Measurements from ENCODE around the gene SORCS2.

SORCS2 gene

DNA sequence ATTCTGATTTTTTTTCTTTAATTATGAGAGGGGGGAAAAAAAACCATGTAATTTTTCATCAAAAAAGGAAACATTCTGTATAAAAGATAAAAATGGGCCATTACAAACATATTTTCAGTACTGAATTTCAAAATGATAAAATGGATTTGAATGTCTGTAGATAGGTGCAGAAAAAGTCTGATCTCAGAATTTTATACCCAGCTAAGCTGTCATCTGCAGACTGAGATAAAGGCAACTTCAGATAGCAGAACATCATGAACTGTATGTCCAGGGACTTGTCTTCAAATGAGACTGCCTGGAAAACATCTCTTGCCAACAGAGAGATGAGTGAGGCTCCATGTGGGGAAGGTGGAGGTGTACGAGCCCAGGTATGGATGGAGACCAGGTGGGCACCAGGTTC, 360.9 kb downstream of the SORCS2 start:
- no peak for TF ChIP-seq EZH2phosphoT487 (IDR thresholded peaks at IDR 0.05; ENCODE audit: low read depth)
- TF ChIP-seq, protein P1, sequence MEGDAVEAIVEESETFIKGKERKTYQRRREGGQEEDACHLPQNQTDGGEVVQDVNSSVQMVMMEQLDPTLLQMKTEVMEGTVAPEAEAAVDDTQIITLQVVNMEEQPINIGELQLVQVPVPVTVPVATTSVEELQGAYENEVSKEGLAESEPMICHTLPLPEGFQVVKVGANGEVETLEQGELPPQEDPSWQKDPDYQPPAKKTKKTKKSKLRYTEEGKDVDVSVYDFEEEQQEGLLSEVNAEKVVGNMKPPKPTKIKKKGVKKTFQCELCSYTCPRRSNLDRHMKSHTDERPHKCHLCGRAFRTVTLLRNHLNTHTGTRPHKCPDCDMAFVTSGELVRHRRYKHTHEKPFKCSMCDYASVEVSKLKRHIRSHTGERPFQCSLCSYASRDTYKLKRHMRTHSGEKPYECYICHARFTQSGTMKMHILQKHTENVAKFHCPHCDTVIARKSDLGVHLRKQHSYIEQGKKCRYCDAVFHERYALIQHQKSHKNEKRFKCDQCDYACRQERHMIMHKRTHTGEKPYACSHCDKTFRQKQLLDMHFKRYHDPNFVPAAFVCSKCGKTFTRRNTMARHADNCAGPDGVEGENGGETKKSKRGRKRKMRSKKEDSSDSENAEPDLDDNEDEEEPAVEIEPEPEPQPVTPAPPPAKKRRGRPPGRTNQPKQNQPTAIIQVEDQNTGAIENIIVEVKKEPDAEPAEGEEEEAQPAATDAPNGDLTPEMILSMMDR (IDR thresholded peaks at IDR 0.05; ENCODE audit: low read depth, low read length), result no peak
- Histone ChIP-seq H3K4me2 (ENCODE audit: low read length) (no peak overlapping the region), H2AFZ (ENCODE audit: low read depth, low read length) (no peak overlapping the region), H4K20me1 (ENCODE audit: insufficient read depth, low read length) (no peaks in the 10 kb centered on the region), H3K27me3 (ENCODE audit: low read depth, low read length) (no peaks in the 10 kb centered on the region), H3K9me3 (ENCODE audit: insufficient read depth, low read length) (peaks cover 7% of the 10 kb centered on the region; the same call in 1 of the 2 replicates), H3K4me3 (ENCODE audit: low read length) (no peak overlapping the region), H3K36me3 (replicated peaks; ENCODE audit: low read depth, low read length) (no peaks in the 10 kb centered on the region), H3K79me2 (ENCODE audit: low read length) (no peaks in the 10 kb centered on the region), H3K4me1 (ENCODE audit: low read length) (no peaks in the 10 kb centered on the region), H3K27ac (ENCODE audit: low read length) (no peak overlapping the region), H3K9ac (ENCODE audit: low read length) (no peak overlapping the region)

DNA sequence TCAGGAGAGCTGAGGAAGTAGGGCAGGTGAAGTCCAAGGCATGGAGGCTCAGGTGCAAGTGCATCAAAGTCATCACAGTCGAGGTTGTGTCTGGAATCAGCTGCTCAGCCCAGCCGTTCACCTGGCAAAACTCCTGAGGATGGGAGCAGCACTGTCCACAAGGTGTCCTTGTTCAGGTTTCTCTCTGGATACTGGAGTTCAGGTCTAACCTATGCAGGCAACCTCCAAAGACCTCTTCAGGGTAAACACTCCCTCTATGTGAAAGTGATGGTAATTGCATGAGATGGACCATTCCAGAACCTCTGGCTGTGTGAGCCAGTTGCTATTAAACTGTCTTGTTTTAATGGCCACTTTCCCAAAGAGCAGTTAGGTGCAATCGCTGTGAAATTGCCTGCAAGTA, 362.6 kb downstream of the SORCS2 start:
- Histone ChIP-seq H3K79me2 (ENCODE audit: low read length) (no peaks in the 10 kb centered on the region), H3K36me3 (replicated peaks; ENCODE audit: low read depth, low read length) (no peaks in the 10 kb centered on the region), H3K4me2 (ENCODE audit: low read length) (no peak overlapping the region), H3K27me3 (ENCODE audit: low read depth, low read length) (no peaks in the 10 kb centered on the region), H2AFZ (ENCODE audit: low read depth, low read length) (no peak overlapping the region), H3K4me3 (ENCODE audit: low read length) (no peak overlapping the region), H3K4me1 (ENCODE audit: low read length) (no peaks in the 10 kb centered on the region), H4K20me1 (ENCODE audit: insufficient read depth, low read length) (no peaks in the 10 kb centered on the region), H3K27ac (ENCODE audit: low read length) (no peak overlapping the region), H3K9ac (ENCODE audit: low read length) (no peak overlapping the region), H3K9me3 (ENCODE audit: insufficient read depth, low read length) (0 out of 2 replicates have a peak, but pooled peaks cover 7% of the 10 kb centered on the region)
- TF ChIP-seq, protein P1 (IDR thresholded peaks at IDR 0.05; ENCODE audit: low read depth, low read length), result no peak
- TF ChIP-seq EZH2phosphoT487 (IDR thresholded peaks at IDR 0.05; ENCODE audit: low read depth), result no peak

DNA sequence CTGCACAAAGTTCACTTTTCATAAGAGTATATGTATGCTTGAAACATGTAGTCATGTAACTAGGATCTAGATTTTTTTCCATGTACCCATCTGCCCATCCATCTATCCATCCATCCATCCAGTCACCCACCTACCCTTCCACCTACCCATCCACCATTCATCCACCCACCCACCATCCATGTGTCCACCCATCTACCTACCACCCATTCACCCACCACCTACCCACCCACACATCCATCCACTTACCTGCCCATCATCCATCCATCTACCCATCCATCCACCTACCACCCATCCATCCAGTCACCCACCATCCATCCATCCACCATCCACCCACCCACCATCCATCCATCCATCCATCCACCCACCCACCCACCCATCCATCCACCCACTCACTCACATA, 364.2 kb downstream of the SORCS2 start:
- Histone ChIP-seq H3K27me3 (ENCODE audit: low read depth, low read length) (no peaks in the 10 kb centered on the region), H3K9ac (ENCODE audit: low read length) (no peak overlapping the region), H4K20me1 (ENCODE audit: insufficient read depth, low read length) (no peaks in the 10 kb centered on the region), H3K36me3 (replicated peaks; ENCODE audit: low read depth, low read length) (no peaks in the 10 kb centered on the region), H3K79me2 (ENCODE audit: low read length) (no peaks in the 10 kb centered on the region), H2AFZ (ENCODE audit: low read depth, low read length) (no peak overlapping the region), H3K9me3 (ENCODE audit: insufficient read depth, low read length) (0 out of 2 replicates have a peak, but pooled peaks cover 7% of the 10 kb centered on the region), H3K27ac (ENCODE audit: low read length) (no peak overlapping the region), H3K4me2 (ENCODE audit: low read length) (no peak overlapping the region), H3K4me3 (ENCODE audit: low read length) (no peak overlapping the region), H3K4me1 (ENCODE audit: low read length) (no peaks in the 10 kb centered on the region)
- TF ChIP-seq, protein P1 (IDR thresholded peaks at IDR 0.05; ENCODE audit: low read depth, low read length), result no peak
- TF ChIP-seq EZH2phosphoT487 (IDR thresholded peaks at IDR 0.05; ENCODE audit: low read depth), result no peak

DNA sequence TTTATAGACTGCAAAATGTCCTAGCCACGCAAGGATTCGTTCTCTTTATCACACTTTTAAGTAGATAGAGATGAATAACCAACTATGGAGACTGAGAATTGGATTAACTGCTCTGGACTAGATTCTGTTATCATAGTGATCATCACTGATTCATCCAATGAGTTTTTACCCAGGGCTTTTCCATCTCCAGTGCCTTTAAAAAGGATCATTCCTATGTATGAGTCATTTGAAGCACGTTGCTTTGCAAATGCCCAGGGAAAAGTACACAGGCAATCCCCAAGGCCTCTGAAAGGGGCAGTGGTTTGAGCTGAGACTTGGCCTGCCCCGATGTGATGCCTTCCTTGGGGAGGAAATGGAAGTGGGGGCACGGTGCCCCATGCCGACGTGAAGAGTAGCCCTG, 365.1 kb downstream of the SORCS2 start:
- no peaks in the 10 kb centered on the region for H3K36me3 ChIP-seq (replicated peaks; ENCODE audit: low read depth, low read length)
- H3K9ac ChIP-seq (ENCODE audit: low read length), result no peak overlapping the region
- H3K4me2 ChIP-seq (ENCODE audit: low read length), result no peak overlapping the region
- no peak overlapping the region for H2AFZ ChIP-seq (ENCODE audit: low read depth, low read length)
- H3K9me3 ChIP-seq (ENCODE audit: insufficient read depth, low read length), result 0 out of 2 replicates have a peak, but pooled peaks cover 5% of the 10 kb centered on the region
- TF ChIP-seq EZH2phosphoT487 (IDR thresholded peaks at IDR 0.05; ENCODE audit: low read depth), result no peak
- TF ChIP-seq, protein P1 (IDR thresholded peaks at IDR 0.05; ENCODE audit: low read depth, low read length), result no peak
- no peaks in the 10 kb centered on the region for H3K4me1 ChIP-seq (ENCODE audit: low read length)
- no peak overlapping the region for H3K27ac ChIP-seq (ENCODE audit: low read length)
- no peaks in the 10 kb centered on the region for H3K79me2 ChIP-seq (ENCODE audit: low read length)
- H3K27me3 ChIP-seq (ENCODE audit: low read depth, low read length), result no peaks in the 10 kb centered on the region
- no peak overlapping the region for H3K4me3 ChIP-seq (ENCODE audit: low read length)
- H4K20me1 ChIP-seq (ENCODE audit: insufficient read depth, low read length), result no peaks in the 10 kb centered on the region
